ENCODE results near the gene DPYSL4. TPM values are rescaled to one million over a fixed set of nuclear protein-coding genes. Genes with fewer than 3 reads are reported as not detected.

DPYSL4 gene
- total RNA-seq, 1 experiment from 2014 or later = 9.9 TPM

- DNase-seq (ENCODE audit: low read depth, low spot score) = no peak
- H3K36me3 ChIP-seq (ENCODE audit: control insufficient read depth, insufficient read depth, low read length) = no peaks in the 10 kb centered on the region
- TF ChIP-seq SIN3A (IDR thresholded peaks at IDR 0.05; ENCODE audit: borderline replicate concordance, insufficient read depth, low read depth, low read length) (no peak), CTCF (IDR thresholded peaks at IDR 0.05) (no peak), REST (IDR thresholded peaks at IDR 0.05; ENCODE audit: insufficient read depth in 1 of 2, low read depth in 2 of 2, low read length in 1 of 2) (no peak), POLR2AphosphoS5 (IDR thresholded peaks at IDR 0.05; ENCODE audit: low read depth, low read length) (no peak), TCF7L2 (IDR thresholded peaks at IDR 0.05; ENCODE audit: low read depth, low read length) (no peak)
- no peaks in the 10 kb centered on the region for H3K9me3 ChIP-seq (ENCODE audit: control insufficient read depth, insufficient read depth, low read depth, low read length)
- H3K4me1 ChIP-seq (ENCODE audit: control insufficient read depth, insufficient read depth, low read length) = no peaks in the 10 kb centered on the region; the same call in 1 of the 2 replicates
- POLR2A ChIA-PET = no interaction called here
- no peak overlapping the region for H3K27ac ChIP-seq (ENCODE audit: low read length)
- CTCF ChIA-PET = no interaction called here
- intact Hi-C loops (cut with micrococcal nuclease; ENCODE audit: unreplicated experiment) (no loop called here), in situ Hi-C loops (cut with HindIII; ENCODE audit: low pct_unique_long_range_greater_than_20kb, low sequenced_read_pairs) (no loop called here)
- no TSS peak for BruUV-seq (replicated peaks)
- ATAC-seq = no peak
- H3K27me3 ChIP-seq (ENCODE audit: control insufficient read depth, insufficient read depth, low read length) = no peaks in the 10 kb centered on the region
- H3K4me3 ChIP-seq (ENCODE audit: low read depth in 2 of 2, low read length in 2 of 2) = no peak overlapping the region
Observed at GRCh38 chr10:132232981-132233380, 46.2 kb downstream of the DPYSL4 start.

GRCh38 chr10:132233501-132234085, 46.8 kb downstream of the DPYSL4 start:
- no peaks in the 10 kb centered on the region for H3K9me3 ChIP-seq (ENCODE audit: control insufficient read depth, insufficient read depth, low read depth, low read length)
- no peaks in the 10 kb centered on the region for H3K36me3 ChIP-seq (ENCODE audit: control insufficient read depth, insufficient read depth, low read length)
- POLR2A ChIA-PET = interaction anchor here (0.6 kb wide), 1 partner anchor 97 kb away, joined by 5 read pairs; no protein-coding TSS in a partner anchor
- H3K4me3 ChIP-seq (ENCODE audit: low read depth in 2 of 2, low read length in 2 of 2) = no peak overlapping the region
- CTCF ChIA-PET = no interaction called here
- TF ChIP-seq SIN3A (IDR thresholded peaks at IDR 0.05; ENCODE audit: borderline replicate concordance, insufficient read depth, low read depth, low read length) (no peak), TCF7L2 (IDR thresholded peaks at IDR 0.05; ENCODE audit: low read depth, low read length) (no peak), CTCF (IDR thresholded peaks at IDR 0.05) (no peak), POLR2AphosphoS5 (IDR thresholded peaks at IDR 0.05; ENCODE audit: low read depth, low read length) (no peak), REST (IDR thresholded peaks at IDR 0.05; ENCODE audit: insufficient read depth in 1 of 2, low read depth in 2 of 2, low read length in 1 of 2) (no peak)
- ATAC-seq (no peak), DNase-seq (ENCODE audit: low read depth, low spot score) (no peak)
- no peak overlapping the region for H3K27ac ChIP-seq (ENCODE audit: low read length)
- no TSS peak for BruUV-seq (replicated peaks)
- H3K4me1 ChIP-seq (ENCODE audit: control insufficient read depth, insufficient read depth, low read length) = no peaks in the 10 kb centered on the region; the same call in 1 of the 2 replicates
- in situ Hi-C loops (cut with HindIII; ENCODE audit: low pct_unique_long_range_greater_than_20kb, low sequenced_read_pairs) (no loop called here), intact Hi-C loops (cut with micrococcal nuclease; ENCODE audit: unreplicated experiment) (no loop called here)
- no peaks in the 10 kb centered on the region for H3K27me3 ChIP-seq (ENCODE audit: control insufficient read depth, insufficient read depth, low read length)

Data from Panc1 (cell line).